HG03342 (cell line): ENCODE measurements around the gene CREB3L1.

Experiments used
- ATAC-seq: cut with Tn5 transposase; IDR thresholded peaks from one replicate; pipeline ENCODE4 v1.9.1; 2021; ENCODE audit warnings: mild to moderate bottlenecking, moderate library complexity; ENCODE audit not compliant: unreplicated experiment

CREB3L1 gene

GRCh38 chr11:46272816-46273427 lies 4.5 kb upstream of the CREB3L1 start:
- ATAC-seq = no peak

- ATAC-seq = no peak
These were observed 3.8 kb upstream of the CREB3L1 start for GRCh38 chr11:46273511-46274205.

GRCh38 chr11:46275964-46276641 lies 1.4 kb upstream of the CREB3L1 start:
- ATAC-seq = no peak

GRCh38 chr11:46277313-46277621 lies 195 bp upstream of the CREB3L1 start:
- ATAC-seq = no peak

DNA sequence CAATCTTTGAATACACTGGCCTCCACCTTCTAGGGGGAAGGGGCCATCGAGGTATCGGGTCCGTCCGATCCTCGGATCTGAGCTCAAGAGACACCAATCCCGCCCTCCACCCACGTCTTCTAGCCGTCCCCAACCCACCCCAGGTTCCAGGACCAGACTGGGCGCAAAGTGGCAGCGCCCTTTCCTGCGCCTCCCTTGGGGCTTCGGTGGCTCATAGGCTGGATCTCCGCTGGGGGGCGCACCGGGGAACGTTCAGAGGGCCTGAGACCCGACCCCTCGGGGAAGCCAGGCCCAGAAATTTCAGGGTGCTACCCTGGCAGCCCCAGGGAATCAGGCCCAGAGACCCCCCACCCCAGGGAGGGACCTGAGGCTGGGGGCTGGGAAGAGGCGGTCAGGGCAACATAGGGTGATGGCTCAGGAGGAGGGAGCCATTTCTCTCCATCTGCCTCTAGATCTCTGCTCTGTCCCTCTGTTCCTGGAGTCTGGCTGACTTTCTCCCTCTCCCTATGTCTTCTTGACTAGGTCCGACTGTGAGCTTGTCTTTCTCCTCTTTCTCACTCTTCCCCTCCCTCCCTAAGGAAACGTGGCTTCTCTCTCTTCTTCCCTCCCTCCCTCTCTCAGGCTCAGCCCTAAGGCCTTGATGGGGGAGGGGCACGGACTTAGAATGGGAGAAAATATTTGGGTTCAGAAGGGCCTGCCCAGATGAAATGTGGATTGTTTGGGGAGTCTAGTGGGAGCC lies 1.1 kb downstream of the CREB3L1 start:
- no peak for ATAC-seq

GRCh38 chr11:46279126-46280099 lies 2.0 kb downstream of the CREB3L1 start:
- ATAC-seq = no peak

DNA sequence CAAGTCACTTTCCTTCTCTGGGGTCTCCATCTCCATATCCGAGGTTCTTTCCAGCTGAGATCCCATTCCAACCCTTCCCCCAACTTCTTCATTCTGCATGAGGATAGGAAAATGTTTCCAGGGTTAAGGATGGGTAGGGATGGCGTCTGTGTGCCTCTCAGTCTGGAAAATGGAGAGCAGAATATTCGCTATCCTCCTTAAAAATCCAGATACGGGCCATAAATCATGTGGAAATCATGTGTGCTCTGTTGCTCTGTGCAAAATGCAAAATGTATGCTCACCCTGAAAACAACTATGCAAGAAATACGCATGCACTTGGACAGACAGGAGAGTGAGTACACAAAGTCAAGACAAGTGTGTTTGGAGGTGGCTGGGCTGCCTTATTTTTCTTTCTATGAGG lies 3.2 kb downstream of the CREB3L1 start:
- no peak for ATAC-seq

- ATAC-seq = no peak
These were observed 3.9 kb downstream of the CREB3L1 start for GRCh38 chr11:46281371-46281831.

DNA sequence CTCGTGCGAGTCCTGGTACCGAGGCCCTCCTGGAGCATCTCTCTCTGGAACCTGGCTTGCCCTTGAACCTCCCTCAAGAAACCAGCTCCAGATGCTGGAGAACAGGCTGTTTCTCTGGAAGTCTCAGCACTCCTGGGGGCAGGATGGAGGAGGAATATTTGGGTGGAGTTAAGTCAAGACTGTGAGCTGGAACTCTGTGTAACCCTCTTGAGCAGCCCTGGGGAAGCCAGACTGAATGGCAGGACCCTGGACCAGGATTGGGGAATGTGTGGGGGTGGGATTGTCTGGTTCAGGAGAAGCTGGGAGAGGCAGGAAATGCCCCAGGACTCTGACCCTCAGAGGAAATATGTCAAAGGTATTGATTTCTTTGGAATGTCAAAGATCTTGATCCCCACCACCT lies 7.7 kb downstream of the CREB3L1 start:
- ATAC-seq = no peak

DNA sequence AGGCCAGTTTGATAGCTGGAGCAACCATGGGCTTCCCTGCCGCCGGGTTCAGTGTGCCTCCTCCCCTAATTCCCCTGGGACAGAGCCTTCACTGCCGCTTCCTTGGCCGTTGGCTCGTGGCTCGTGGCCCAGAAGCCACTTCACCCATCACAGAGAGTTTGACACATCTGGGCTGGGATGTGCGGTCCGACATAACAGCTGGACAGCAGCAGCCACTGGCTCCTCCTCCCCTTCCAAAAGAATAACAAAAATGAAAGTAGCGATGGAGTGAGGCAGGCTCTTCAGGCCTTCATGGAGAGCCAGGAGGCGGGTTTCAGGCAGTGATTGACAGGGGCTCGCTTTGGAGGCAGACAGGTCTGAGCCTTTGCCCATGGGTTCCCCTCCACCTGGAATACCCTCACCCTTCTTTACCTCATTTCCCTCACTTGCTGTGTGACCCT lies 8.2 kb downstream of the CREB3L1 start:
- no peak for ATAC-seq

- ATAC-seq = no peak
These were observed 9.3 kb downstream of the CREB3L1 start for GRCh38 chr11:46286789-46287188.

- ATAC-seq = no peak
These were observed 11.0 kb downstream of the CREB3L1 start for GRCh38 chr11:46288451-46288850.

DNA sequence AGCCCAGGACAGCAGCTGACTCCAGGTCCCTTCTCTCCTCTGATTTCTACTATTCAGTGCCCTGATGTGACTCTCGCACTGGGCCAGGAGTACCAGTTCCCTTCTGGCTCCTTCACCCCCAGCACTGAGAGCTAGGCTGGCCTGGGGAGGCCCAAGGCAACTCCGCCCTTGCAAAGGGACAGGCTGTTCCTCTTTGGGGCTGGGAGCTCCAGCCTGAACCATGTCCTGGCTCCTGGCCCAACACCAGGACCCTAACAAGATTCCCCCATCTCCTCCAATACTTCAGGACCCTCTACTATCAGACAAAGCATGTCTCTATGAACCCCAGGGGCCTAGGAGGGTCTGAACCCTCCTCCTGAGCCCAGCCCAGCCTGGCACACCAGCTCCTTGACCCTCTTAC lies 12.5 kb downstream of the CREB3L1 start:
- ATAC-seq = no peak

GRCh38 chr11:46290598-46291309 lies 13.3 kb downstream of the CREB3L1 start:
- no peak for ATAC-seq

GRCh38 chr11:46291441-46292150 lies 14.1 kb downstream of the CREB3L1 start:
- no peak for ATAC-seq

DNA sequence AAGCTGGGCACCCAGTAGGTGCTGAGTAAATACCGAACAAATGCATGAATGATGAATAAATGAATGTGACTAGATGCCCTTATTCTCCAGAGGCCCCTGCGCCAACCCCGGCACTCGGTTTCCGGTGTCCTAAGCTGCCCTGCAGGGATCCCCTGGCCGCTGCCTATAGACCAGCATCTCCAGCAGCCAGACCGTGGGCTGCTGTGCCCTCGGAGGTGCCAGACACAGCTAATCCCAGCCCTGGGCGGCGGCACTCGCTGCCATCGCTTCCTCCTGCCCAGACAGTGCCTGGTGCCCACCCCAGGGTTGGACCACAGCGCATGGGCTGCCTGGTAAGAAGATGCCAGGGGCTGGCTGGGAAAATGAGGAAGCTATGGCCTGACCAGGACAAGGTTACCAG lies 15.6 kb downstream of the CREB3L1 start:
- no peak for ATAC-seq

DNA sequence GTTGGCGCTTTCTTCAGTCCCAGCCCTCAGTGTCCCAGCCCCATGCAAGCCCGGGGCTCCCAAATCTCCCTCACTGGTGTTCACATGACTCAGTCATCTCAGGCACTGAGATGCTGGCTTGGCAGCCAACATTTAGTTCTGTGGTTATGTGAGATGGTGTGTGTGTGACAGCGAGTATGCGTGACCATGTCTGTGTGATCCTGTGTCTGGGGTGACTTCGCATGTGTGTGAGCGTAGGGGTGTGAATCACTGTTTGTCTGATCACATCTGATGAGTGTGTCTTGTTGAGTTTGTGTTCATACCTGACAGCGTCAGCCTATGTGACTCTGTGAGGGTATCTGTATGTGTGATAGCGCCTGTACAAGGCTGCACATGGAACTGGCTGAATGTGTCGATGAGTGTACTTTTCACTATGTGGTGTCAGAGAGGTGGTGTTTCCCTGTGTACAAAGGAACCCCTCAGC lies 16.2 kb downstream of the CREB3L1 start:
- no peak for ATAC-seq

GRCh38 chr11:46294365-46295309 lies 17.2 kb downstream of the CREB3L1 start:
- ATAC-seq = no peak
